H9 (cell line): ENCODE measurements around the gene NARS2. TPM values are rescaled to one million over a fixed set of nuclear protein-coding genes. Genes with fewer than 3 reads are reported as not detected.
A peak's percentile ranks its signal among the peaks of the same experiment; 100 is the strongest.

Experiments
- DNase-seq: peaks from one replicate; pipeline ENCODE4 v3.0.0-alpha.2; 2017
- H2AFZ ChIP-seq: one replicate; pipeline ENCODE4 v1.6.1; 2013; ENCODE audit warnings: mild to moderate bottlenecking, low read length, control low read depth, moderate library complexity
- H2AK5ac ChIP-seq: 2 replicates; pipeline ENCODE4 v1.6.1; 2013; ENCODE audit warnings: low read length, control low read depth, mixed read lengths; ENCODE audit not compliant: insufficient read length
- H2BK120ac ChIP-seq: one replicate; pipeline ENCODE4 v1.6.1; 2013; ENCODE audit warnings: low read depth, mild to moderate bottlenecking, low read length, control low read depth, inconsistent platforms; ENCODE audit not compliant: poor library complexity, severe bottlenecking
- H2BK12ac ChIP-seq: 2 replicates; pipeline ENCODE4 v1.6.1; 2013; ENCODE audit warnings: low read length, control low read depth, mixed read lengths, low read depth; ENCODE audit not compliant: insufficient read length
- H2BK15ac ChIP-seq: 2 replicates; pipeline ENCODE4 v1.6.1; 2013; ENCODE audit warnings: low read depth, low read length, control low read depth
- H2BK20ac ChIP-seq: one replicate; pipeline ENCODE4 v1.6.1; 2013; ENCODE audit warnings: low read depth, mild to moderate bottlenecking, low read length, control low read depth, inconsistent platforms; ENCODE audit not compliant: poor library complexity, severe bottlenecking
- H2BK5ac ChIP-seq: 2 replicates; pipeline ENCODE4 v1.6.1; 2013; ENCODE audit warnings: low read length, control low read depth, mixed read lengths; ENCODE audit not compliant: insufficient read length
- H3K14ac ChIP-seq: 2 replicates; pipeline ENCODE4 v1.6.1; 2013; ENCODE audit warnings: low read length, control low read depth; ENCODE audit not compliant: insufficient read depth
- H3K18ac ChIP-seq: 2 replicates; pipeline ENCODE4 v1.6.1; 2013; ENCODE audit warnings: low read depth, mild to moderate bottlenecking, mixed read lengths, low read length, control low read depth; ENCODE audit not compliant: insufficient read length
- H3K23ac ChIP-seq: 2 replicates; pipeline ENCODE4 v1.6.1; 2013; ENCODE audit warnings: low read length, control low read depth, mixed read lengths, low read depth; ENCODE audit not compliant: insufficient read length
- H3K23me2 ChIP-seq: 2 replicates; pipeline ENCODE4 v1.6.1; 2013; ENCODE audit warnings: low read depth, mild to moderate bottlenecking, mixed read lengths, low read length, control low read depth; ENCODE audit not compliant: insufficient read length, poor library complexity, severe bottlenecking
- H3K27ac ChIP-seq: 2 replicates; pipeline ENCODE4 v1.5.1; 2013; ENCODE audit warnings: low read length, control low read depth, mixed read lengths, low read depth; ENCODE audit not compliant: insufficient read length
- H3K27me3 ChIP-seq: 2 replicates; pipeline ENCODE4 v1.6.1; 2013; ENCODE audit warnings: low read length, control low read depth, inconsistent platforms; ENCODE audit not compliant: insufficient read depth
- H3K4ac ChIP-seq: 2 replicates; pipeline ENCODE4 v1.6.1; 2013; ENCODE audit warnings: low read depth, mild to moderate bottlenecking, control low read depth, inconsistent platforms, low read length, moderate library complexity
- H3K4me1 ChIP-seq: 2 replicates; pipeline ENCODE4 v1.6.1; 2013; ENCODE audit warnings: low read length, control low read depth, inconsistent platforms; ENCODE audit not compliant: insufficient read depth
- H3K4me2 ChIP-seq: 2 replicates; pipeline ENCODE4 v1.6.1; 2013; ENCODE audit warnings: low read length, control low read depth, mixed read lengths; ENCODE audit not compliant: insufficient read length, insufficient read depth
- H3K56ac ChIP-seq: 2 replicates; pipeline ENCODE4 v1.6.1; 2013; ENCODE audit warnings: low read depth, mild to moderate bottlenecking, mixed read lengths, low read length, control low read depth; ENCODE audit not compliant: insufficient read length
- H3K79me1 ChIP-seq: 2 replicates; pipeline ENCODE4 v1.6.1; 2013; ENCODE audit warnings: low read depth, mild to moderate bottlenecking, moderate library complexity, low read length, control low read depth, inconsistent platforms; ENCODE audit not compliant: insufficient read depth, poor library complexity, severe bottlenecking
- H3K79me2 ChIP-seq: 2 replicates; pipeline ENCODE4 v1.6.1; 2013; ENCODE audit warnings: low read length, control low read depth, inconsistent platforms; ENCODE audit not compliant: insufficient read depth
- H3K9ac ChIP-seq: 2 replicates; pipeline ENCODE4 v1.6.1; 2013; ENCODE audit warnings: low read length, control low read depth, mixed read lengths; ENCODE audit not compliant: insufficient read length; ENCODE audit errors: extremely low read depth
- H3K9me3 ChIP-seq: one replicate; pipeline ENCODE4 v1.6.1; 2013; ENCODE audit warnings: low read depth, low read length, inconsistent platforms; ENCODE audit not compliant: control insufficient read depth
- H3T11ph ChIP-seq: one replicate; pipeline ENCODE4 v1.6.1; 2013; ENCODE audit warnings: mild to moderate bottlenecking, low read length, control low read depth, inconsistent platforms
- H4K20me1 ChIP-seq: one replicate; pipeline ENCODE4 v1.6.1; 2013; ENCODE audit not compliant: control insufficient read depth, insufficient read length, insufficient read depth
- H4K5ac ChIP-seq: 2 replicates; pipeline ENCODE4 v1.6.1; 2013; ENCODE audit warnings: low read depth, mild to moderate bottlenecking, mixed read lengths, low read length, control low read depth; ENCODE audit not compliant: insufficient read length
- H4K8ac ChIP-seq: replicated peaks from 2 replicates; pipeline ENCODE4 v1.6.1; 2013; ENCODE audit warnings: low read length, control low read depth, mixed read lengths, low read depth; ENCODE audit not compliant: insufficient read length
- H4K91ac ChIP-seq: 2 replicates; pipeline ENCODE4 v1.6.1; 2013; ENCODE audit warnings: low read depth, mild to moderate bottlenecking, moderate library complexity, mixed read lengths, low read length, control low read depth; ENCODE audit not compliant: insufficient read length
- H3K27ac Mint-ChIP-seq, 3 experiments: 2 replicates in 2 of 3; 3 replicates in 1 of 3; pipeline ENCODE4 v1.8.0; 2020 to 2021; ENCODE audit warnings: mixed read lengths in 3 of 3, mild to moderate bottlenecking in 1 of 3, moderate library complexity in 1 of 3
- H3K27me3 Mint-ChIP-seq: 2 replicates; pipeline ENCODE4 v1.8.0; 2021; ENCODE audit warnings: low read depth, mild to moderate bottlenecking, moderate library complexity, mixed read lengths
- H3K36me3 Mint-ChIP-seq, 3 experiments: 2 replicates in 2 of 3; 3 replicates in 1 of 3; pipeline ENCODE4 v1.8.0; 2020 to 2021; ENCODE audit warnings: low read depth in 3 of 3, mixed read lengths in 3 of 3; ENCODE audit not compliant: insufficient read depth in 1 of 3
- H3K4me1 Mint-ChIP-seq, 2 experiments: 2 replicates each; pipeline ENCODE4 v1.8.0; 2020; ENCODE audit warnings: mixed read lengths in 2 of 2
- H3K4me3 Mint-ChIP-seq, 2 experiments: 2 replicates in 1 of 2; 3 replicates in 1 of 2; pipeline ENCODE4 v1.8.0; 2020 to 2021; ENCODE audit warnings: mild to moderate bottlenecking in 2 of 2, mixed read lengths in 2 of 2, moderate library complexity in 1 of 2
- H3K9me3 Mint-ChIP-seq, 2 experiments: 2 replicates in 1 of 2; 3 replicates in 1 of 2; pipeline ENCODE4 v1.8.0; 2020; ENCODE audit warnings: mild to moderate bottlenecking in 2 of 2, mixed read lengths in 2 of 2, moderate library complexity in 1 of 2
- CTCF ChIP-seq: fragments of 200-600 bp; sonication (generic); conservative IDR thresholded peaks from 3 replicates; pipeline ENCODE4 v1.8.0; 2021; ENCODE audit warnings: antibody characterized with exemption, mild to moderate bottlenecking
- WGBS: extraction: QIAGEN DNeasy Blood & Tissue Kit; methylation state at CpG from one replicate; pipeline ENCODE4 v1.1.7; 2013; ENCODE audit warnings: missing lambda C conversion rate, low lambda C conversion rate, mixed read lengths; ENCODE audit not compliant: insufficient read length; ENCODE audit errors: extremely low coverage; 5-methylcytosine and 5-hydroxymethylcytosine counted together
- total RNA-seq: library from RNA; stranded (reverse); gene quantifications from 2 replicates; pipeline ENCODE4 v1.2.1, GENCODE V29; 2021

NARS2 gene
- total RNA-seq, 1 experiment from 2014 or later = 29.7 TPM

- Histone ChIP-seq H3K23ac (no peak overlapping the region), H2AK5ac (no peak overlapping the region), H3K79me2 (no peaks in the 10 kb centered on the region), H4K8ac (no peak overlapping the region), H4K5ac (no peak overlapping the region), H2BK15ac (no peak overlapping the region), H4K20me1 (peaks cover 2% of the 10 kb centered on the region), H3K9me3 (no peaks in the 10 kb centered on the region), H3K4me1 (peaks cover 2% of the 10 kb centered on the region; the same call in 1 of the 2 replicates), H3K4me2 (peak overlapping the region; percentile 97), H3K56ac (no peak overlapping the region), H2BK120ac (no peak overlapping the region), H3K27ac (no peak overlapping the region), H3K14ac (no peak overlapping the region), H3K9ac (no peak overlapping the region), H2BK20ac (no peak overlapping the region), H3K79me1 (no peaks in the 10 kb centered on the region), H3K27me3 (peaks cover 5% of the 10 kb centered on the region), H3K4ac (no peak overlapping the region), H2BK12ac (no peak overlapping the region), H2AFZ (no peak overlapping the region), H4K91ac (no peak overlapping the region), H2BK5ac (no peak overlapping the region), H3K18ac (no peak overlapping the region), H3K23me2 (peaks cover 15% of the 10 kb centered on the region), H3T11ph (no peak overlapping the region)
- Mint-ChIP-seq H3K36me3 (no peaks in the 10 kb centered on the region), H3K27ac (peak overlapping the region in 1 of 3 experiments; percentile 4; a peak in 1 of 7 replicates), H3K4me3 (peak overlapping the region; percentile 73 to 85), H3K4me1 (peaks cover 27 to 30% of the 10 kb centered on the region in 2 experiments), H3K9me3 (no peaks in the 10 kb centered on the region), H3K27me3 (peaks cover 28% of the 10 kb centered on the region)
- no CpG with 5 or more reads among the region's 11 CpGs for WGBS
- DNase-seq = no peak
- TF ChIP-seq CTCF = no peak
These were observed 156.0 kb downstream of the NARS2 start for GRCh38 chr11:78418584-78419211.
